HepG2 (cell line): ENCODE data around the gene ZNF490. TPM values are rescaled to one million over a fixed set of nuclear protein-coding genes. Genes with fewer than 3 reads are reported as not detected.

Experiments used
- ATAC-seq: fragments of 200-7000 bp; cut with Tn5 transposase; 3 replicates; pipeline ENCODE4 v1.9.1; 2020; ENCODE audit warnings: mild to moderate bottlenecking, moderate library complexity
- BruUV-seq: library from RNA; stranded (reverse); fragments of 400-500 nt; replicated peaks from 2 replicates; lab custom pipeline; 2021; lab: Mats Ljungman, UMichigan
- CTCF ChIA-PET: fragments of 300-600 bp; formaldehyde crosslinking; extraction: SDS; loops from one replicate; lab custom pipeline; 2021; ENCODE audit warnings: low total read pairs, inconsistent platforms, low intra/inter-chr PET ratio; lab: Yijun Ruan, JAX
- POLR2A ChIA-PET: fragments of 350-600 bp; sonication (Branson Sonifier 250); formaldehyde crosslinking; loops from one replicate; lab custom pipeline; 2020; ENCODE audit warnings: antibody characterized with exemption, inconsistent platforms; lab: Yijun Ruan, JAX
- DNase-seq: peaks from one replicate; pipeline ENCODE4 v3.0.0-alpha.2; 2015; ENCODE audit warnings: low spot score
- FAIRE-seq: peaks from 3 replicates; lab custom pipeline; 2011; peaks lifted over from hg19 to GRCh38; lab: Jason Lieb, UNC
- H2AFZ ChIP-seq: one replicate; pipeline ENCODE4 v1.6.1; 2011; ENCODE audit warnings: low read length, inconsistent platforms
- H3K27ac ChIP-seq: fragments of 300-600 bp; 3 replicates; pipeline ENCODE4 v1.8.0; 2011; ENCODE audit warnings: mixed run types, mild to moderate bottlenecking, mixed read lengths, low read length, inconsistent platforms; ENCODE audit not compliant: insufficient read depth; ENCODE audit errors: extremely low read length
- H3K27me3 ChIP-seq, 2 experiments: fragments of 200-600 bp in 1 of 2; 2 replicates in 1 of 2; 3 replicates in 1 of 2; pipeline versions ENCODE4 v1.6.0 to v1.8.0; 2011; ENCODE audit warnings: low read length in 2 of 2, mild to moderate bottlenecking in 2 of 2, moderate library complexity in 2 of 2, inconsistent platforms in 1 of 2; ENCODE audit not compliant: insufficient read depth in 2 of 2, control insufficient read depth in 1 of 2
- H3K36me3 ChIP-seq, 2 experiments: fragments of 200-600 bp in 1 of 2; replicated peaks in 1 of 2; 2 replicates in 1 of 2; 3 replicates in 1 of 2; pipeline versions ENCODE4 v1.5.1 to v1.8.0; 2011; ENCODE audit warnings: low read length in 2 of 2, inconsistent platforms in 1 of 2; ENCODE audit not compliant: insufficient read depth in 2 of 2, control insufficient read depth in 1 of 2
- H3K4me1 ChIP-seq: 2 replicates; pipeline ENCODE4 v1.5.1; 2012; ENCODE audit warnings: low read length, inconsistent platforms; ENCODE audit not compliant: insufficient read depth
- H3K4me2 ChIP-seq: 2 replicates; pipeline ENCODE4 v1.6.0; 2011; ENCODE audit warnings: low read depth, low read length, inconsistent platforms
- H3K4me3 ChIP-seq, 3 experiments: fragments of 200-600 bp in 1 of 3; sonication (generic), shearing (Covaris generic) in 1 of 3; replicated peaks in 1 of 3; 2 replicates each; pipeline ENCODE4 v1.5.1; 2011 to 2016; ENCODE audit warnings: low read length in 3 of 3, inconsistent platforms in 2 of 3, low read depth in 2 of 3, mild to moderate bottlenecking in 2 of 3, control low read depth in 1 of 3, mixed read lengths in 1 of 3; ENCODE audit not compliant: insufficient read depth in 1 of 3
- H3K79me2 ChIP-seq: one replicate; pipeline ENCODE4 v1.6.1; 2011; ENCODE audit warnings: low read length, inconsistent platforms; ENCODE audit not compliant: insufficient read depth
- H3K9ac ChIP-seq: 2 replicates; pipeline ENCODE4 v1.6.0; 2011; ENCODE audit warnings: mild to moderate bottlenecking, low read depth, low read length, inconsistent platforms; ENCODE audit not compliant: insufficient read depth
- H3K9me3 ChIP-seq: 2 replicates; pipeline ENCODE4 v1.5.1; 2012; ENCODE audit warnings: mild to moderate bottlenecking, low read length
- H4K20me1 ChIP-seq: 2 replicates; pipeline ENCODE4 v1.6.0; 2011; ENCODE audit warnings: inconsistent platforms, mild to moderate bottlenecking, low read length, moderate library complexity; ENCODE audit not compliant: insufficient read depth
- CC2D1A ChIP-seq: sonication (generic); formaldehyde crosslinking; IDR thresholded peaks from 2 replicates; pipeline ENCODE4 v1.8.1; 2023; ENCODE audit warnings: mild to moderate bottlenecking, missing genetic modification reagents
- EEA1 ChIP-seq: sonication (generic); formaldehyde crosslinking; IDR thresholded peaks from 2 replicates; pipeline ENCODE4 v1.5.1; 2020; ENCODE audit warnings: mild to moderate bottlenecking, missing genetic modification reagents, borderline replicate concordance
- KDM3A ChIP-seq: IDR thresholded peaks from 2 replicates; pipeline ENCODE4 v1.6.1; 2018; ENCODE audit warnings: low read depth, missing compliant biosample characterization
- MAFG ChIP-seq: sonication (generic); formaldehyde crosslinking; IDR thresholded peaks from 2 replicates; pipeline ENCODE4 v1.5.1; 2020; ENCODE audit warnings: mild to moderate bottlenecking, missing genetic modification reagents
- ZNF18 ChIP-seq: sonication (generic); formaldehyde crosslinking; IDR thresholded peaks from 2 replicates; pipeline ENCODE4 v1.8.0; 2022; ENCODE audit warnings: mild to moderate bottlenecking, missing genetic modification reagents; ENCODE audit not compliant: insufficient replicate concordance
- ZNF574 ChIP-seq: sonication (generic); formaldehyde crosslinking; IDR thresholded peaks from 2 replicates; pipeline ENCODE4 v1.4.0; 2020; ENCODE audit warnings: missing genetic modification reagents
- WGBS: methylation state at CpG from one replicate; pipeline ENCODE4 v1.1.6; 2017; ENCODE audit warnings: low lambda C conversion rate; 5-methylcytosine and 5-hydroxymethylcytosine counted together
- in situ Hi-C: cut with HindIII; loops from 2 replicates; pipeline ENCODE4 v1.10.0; 2017; ENCODE audit warnings: low pct_unique_long_range_greater_than_20kb; ENCODE audit not compliant: extremely low pct_ligation_motif_present
- intact Hi-C: fragments of 100-400 bp; cut with micrococcal nuclease; formaldehyde crosslinking; loops from one replicate; pipeline ENCODE4 v1.10.0; 2022; ENCODE audit not compliant: unreplicated experiment
- polyA plus RNA-seq, 8 experiments: library from polyadenylated mRNA; depleted of rRNA in 3 of 8; stranded (reverse) in 7 of 8; unstranded in 1 of 8; fragments of >200 nt; fragmentation: Illumina TruSeq in 4 of 8; extraction: Trizol in 4 of 8; gene quantifications; 2 replicates each; pipeline versions ENCODE4 v1.2.1 to v1.2.3, GENCODE V29; 2011 to 2016; ENCODE audit warnings: low read depth in 4 of 8, missing spikeins in 1 of 8, mixed read lengths in 1 of 8; ENCODE audit not compliant: insufficient read depth in 1 of 8
- total RNA-seq, 5 experiments: library from RNA; depleted of rRNA; stranded (reverse); fragments of >200 nt; fragmentation: Illumina TruSeq; extraction: Trizol; gene quantifications; 2 replicates each; pipeline ENCODE4 v1.2.3, GENCODE V29; 2016; ENCODE audit warnings: low read depth in 1 of 5
- TF ChIP-seq, protein P1 (sequence below): IDR thresholded peaks from 2 replicates; pipeline ENCODE4 v1.6.1; 2016; ENCODE audit warnings: missing compliant biosample characterization, missing genetic modification reagents, borderline replicate concordance
- TF ChIP-seq, protein P2 (sequence below), 2 experiments: sonication (generic) in 1 of 2; formaldehyde crosslinking in 1 of 2; IDR thresholded peaks; 2 replicates each; pipeline versions ENCODE4 v1.4.0 to v1.6.1; 2018 to 2020; ENCODE audit warnings: missing genetic modification reagents in 2 of 2, borderline replicate concordance in 1 of 2, low read depth in 1 of 2, mild to moderate bottlenecking in 1 of 2, missing biosample characterization in 1 of 2

ZNF490 gene
- total and polyA plus RNA-seq, 2 of the 13 experiments (the other 11 are each of a cell fraction or from before 2014, with no cell fraction given), result 1.3 to 2.9 TPM

- Histone ChIP-seq H3K79me2 (no peaks in the 10 kb centered on the region), H3K4me1 (peaks cover 11% of the 10 kb centered on the region; the same call in 1 of the 2 replicates), H3K27ac (no peak overlapping the region), H3K36me3 (no peaks in the 10 kb centered on the region), H3K4me2 (no peak overlapping the region), H4K20me1 (no peaks in the 10 kb centered on the region), H3K4me3 (no peak overlapping the region), H3K9me3 (no peaks in the 10 kb centered on the region), H2AFZ (no peak overlapping the region), H3K9ac (no peak overlapping the region), H3K27me3 (no peaks in the 10 kb centered on the region)
- ChIA-PET CTCF (no interaction called here), POLR2A (no interaction called here)
- intact Hi-C loops (no loop called here), in situ Hi-C loops (no loop called here)
- no peak for TF ChIP-seq MAFG (CRISPR knock-in tag)
- no peak for TF ChIP-seq KDM3A
- no peak for TF ChIP-seq CC2D1A (CRISPR knock-in tag)
- TF ChIP-seq ZNF18, result no peak
- TF ChIP-seq, protein P1, sequence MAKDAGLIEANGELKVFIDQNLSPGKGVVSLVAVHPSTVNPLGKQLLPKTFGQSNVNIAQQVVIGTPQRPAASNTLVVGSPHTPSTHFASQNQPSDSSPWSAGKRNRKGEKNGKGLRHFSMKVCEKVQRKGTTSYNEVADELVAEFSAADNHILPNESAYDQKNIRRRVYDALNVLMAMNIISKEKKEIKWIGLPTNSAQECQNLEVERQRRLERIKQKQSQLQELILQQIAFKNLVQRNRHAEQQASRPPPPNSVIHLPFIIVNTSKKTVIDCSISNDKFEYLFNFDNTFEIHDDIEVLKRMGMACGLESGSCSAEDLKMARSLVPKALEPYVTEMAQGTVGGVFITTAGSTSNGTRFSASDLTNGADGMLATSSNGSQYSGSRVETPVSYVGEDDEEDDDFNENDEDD (CRISPR knock-in tag), result no peak
- TF ChIP-seq, protein P2, sequence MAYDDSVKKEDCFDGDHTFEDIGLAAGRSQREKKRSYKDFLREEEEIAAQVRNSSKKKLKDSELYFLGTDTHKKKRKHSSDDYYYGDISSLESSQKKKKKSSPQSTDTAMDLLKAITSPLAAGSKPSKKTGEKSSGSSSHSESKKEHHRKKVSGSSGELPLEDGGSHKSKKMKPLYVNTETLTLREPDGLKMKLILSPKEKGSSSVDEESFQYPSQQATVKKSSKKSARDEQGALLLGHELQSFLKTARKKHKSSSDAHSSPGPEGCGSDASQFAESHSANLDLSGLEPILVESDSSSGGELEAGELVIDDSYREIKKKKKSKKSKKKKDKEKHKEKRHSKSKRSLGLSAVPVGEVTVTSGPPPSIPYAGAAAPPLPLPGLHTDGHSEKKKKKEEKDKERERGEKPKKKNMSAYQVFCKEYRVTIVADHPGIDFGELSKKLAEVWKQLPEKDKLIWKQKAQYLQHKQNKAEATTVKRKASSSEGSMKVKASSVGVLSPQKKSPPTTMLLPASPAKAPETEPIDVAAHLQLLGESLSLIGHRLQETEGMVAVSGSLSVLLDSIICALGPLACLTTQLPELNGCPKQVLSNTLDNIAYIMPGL (CRISPR knock-in tag; IDR thresholded peaks at IDR 0.05; ENCODE audit: borderline replicate concordance in 1 of 2, low read depth in 1 of 2), result no peak
- no peak for TF ChIP-seq ZNF574
- no peak for TF ChIP-seq EEA1 (CRISPR knock-in tag)
- 63% methylated on average over 8 of the region's 13 CpGs for WGBS
- DNase-seq (no peak), FAIRE-seq (no peak), ATAC-seq (no peak)
- BruUV-seq, result no TSS peak
Measured at GRCh38 chr19:12641456-12641855, 30.8 kb upstream of the ZNF490 start.
